Kidney (tissue), 14 donors: Measurements from ENCODE around the gene CDH7. TPM values are rescaled to one million over a fixed set of nuclear protein-coding genes. Genes with fewer than 3 reads are reported as not detected.
A peak's percentile ranks its signal among the peaks of the same experiment; 100 is the strongest.

Experiments used
- DNase-seq, 5 donors: peaks; one replicate each; pipeline ENCODE4 v3.0.0-alpha.2; 2013 to 2020
- FAIRE-seq: peaks from 2 replicates; lab custom pipeline; 2012; peaks lifted over from hg19 to GRCh38; lab: Jason Lieb, UNC
- H3K27ac ChIP-seq, 2 donors: one replicate each; pipeline ENCODE4 v1.7.0; 2013; ENCODE audit warnings: low read depth in 2 of 2, low read length in 2 of 2, inconsistent platforms in 1 of 2
- H3K27me3 ChIP-seq: one replicate; pipeline ENCODE4 v1.7.1; 2013; ENCODE audit warnings: low read length, inconsistent platforms; ENCODE audit not compliant: control insufficient read depth, insufficient read depth
- H3K36me3 ChIP-seq, 3 donors: one replicate each; pipeline versions ENCODE4 v1.7.0 to v1.7.1; 2013; ENCODE audit warnings: low read length in 3 of 3, control low read depth in 1 of 3, inconsistent platforms in 1 of 3; ENCODE audit not compliant: insufficient read depth in 3 of 3, control insufficient read depth in 2 of 3
- H3K4me1 ChIP-seq, 3 donors: one replicate each; pipeline versions ENCODE4 v1.7.0 to v1.7.1; 2013; ENCODE audit warnings: low read length in 3 of 3, inconsistent platforms in 1 of 3, low read depth in 1 of 3; ENCODE audit not compliant: control insufficient read depth in 2 of 3, insufficient read depth in 2 of 3
- H3K4me3 ChIP-seq, 3 donors: one replicate each; pipeline versions ENCODE4 v1.7.0 to v1.8.1; 2013; ENCODE audit warnings: low read length in 3 of 3, control low read depth in 1 of 3, inconsistent platforms in 1 of 3
- H3K9ac ChIP-seq, 3 donors: one replicate each; pipeline versions ENCODE4 v1.7.0 to v1.7.1; 2013; ENCODE audit warnings: low read length in 3 of 3, control low read depth in 1 of 3, inconsistent platforms in 1 of 3
- H3K9me3 ChIP-seq, 3 donors: one replicate each; pipeline versions ENCODE4 v1.7.0 to v1.7.1; 2013; ENCODE audit warnings: low read length in 3 of 3, control low read depth in 1 of 3, inconsistent platforms in 1 of 3; ENCODE audit not compliant: control insufficient read depth in 2 of 3, insufficient read depth in 1 of 3
- CTCF ChIP-seq: IDR thresholded peaks from 3 replicates; pipeline ENCODE4 v1.5.1; 2012; ENCODE audit warnings: mild to moderate bottlenecking, moderate library complexity, borderline replicate concordance; ENCODE audit not compliant: insufficient read depth; ENCODE audit errors: extremely low read depth
- intact Hi-C: fragments of 100-400 bp; cut with DNase I; formaldehyde crosslinking; loops from one replicate; pipeline ENCODE4 v1.11.1; 2022
- polyA plus RNA-seq: library from polyadenylated mRNA; stranded (reverse); fragments of 350-450 nt; fragmentation: Illumina TruSeq; extraction: RNeasy Lipid Tissue Mini Kit (QIAGEN cat#74804); gene quantifications from one replicate; pipeline ENCODE4 v1.2.3, GENCODE V29; 2014; ENCODE audit warnings: low read depth, low replicate concordance; ENCODE audit not compliant: insufficient read depth
- total RNA-seq: library from RNA; stranded (reverse); fragmentation: NEBNext Ultra II Directional; extraction: Animal tissue kit (Norgen Biotek cat#: 25700); gene quantifications from one replicate; pipeline ENCODE4 v1.2.1, GENCODE V29; 2021
- donor health status: control.
- donor health status: control.
- donor health status: control.
- donor health status: control.
- donor health status: control.
- donor health status: DM: yes; HTN: yes; CAD: no.
- donor health status: Normal renal cell carcinoma (clear cell type).

CDH7 gene
- total and polyA plus RNA-seq, 2 donors from 2014 or later: not detected

- Histone ChIP-seq H3K27ac (no peak overlapping the region), H3K4me3 (no peak overlapping the region), H3K36me3 (no peaks in the 10 kb centered on the region), H3K9ac (no peak overlapping the region), H3K4me1 (peaks cover 0 to 3% (median 0%) of the 10 kb centered on the region in 3 donors), H3K27me3 (no peaks in the 10 kb centered on the region), H3K9me3 (no peaks in the 10 kb centered on the region)
- FAIRE-seq: no peak
- no peak for TF ChIP-seq CTCF
- intact Hi-C loops: no loop called here
- peak in 2 of 5 donors; percentile 31 to 53 for DNase-seq
These were observed 3.3 kb downstream of the CDH7 start for GRCh38 chr18:65754121-65754520.

- no peak for DNase-seq
- no peak overlapping the region for H3K4me3 ChIP-seq
- no peak overlapping the region for H3K27ac ChIP-seq
- intact Hi-C loops: no loop called here
- H3K9ac ChIP-seq: no peak overlapping the region
- H3K27me3 ChIP-seq: no peaks in the 10 kb centered on the region
- no peaks in the 10 kb centered on the region for H3K9me3 ChIP-seq
- no peaks in the 10 kb centered on the region for H3K36me3 ChIP-seq
- TF ChIP-seq CTCF: no peak
- no peak for FAIRE-seq
- H3K4me1 ChIP-seq: peaks cover 0 to 3% (median 0%) of the 10 kb centered on the region in 3 donors
These were observed 4.8 kb downstream of the CDH7 start for GRCh38 chr18:65755616-65756015.

- no peak overlapping the region for H3K9ac ChIP-seq
- no peak overlapping the region for H3K27ac ChIP-seq
- no peaks in the 10 kb centered on the region for H3K9me3 ChIP-seq
- intact Hi-C loops: no loop called here
- H3K4me3 ChIP-seq: no peak overlapping the region
- DNase-seq (no peak), FAIRE-seq (no peak)
- H3K27me3 ChIP-seq: no peaks in the 10 kb centered on the region
- no peaks in the 10 kb centered on the region for H3K4me1 ChIP-seq
- no peak for TF ChIP-seq CTCF
- no peaks in the 10 kb centered on the region for H3K36me3 ChIP-seq
These were observed 9.6 kb downstream of the CDH7 start for GRCh38 chr18:65760457-65760856.

GRCh38 chr18:65761636-65762295, 11.0 kb downstream of the CDH7 start:
- Histone ChIP-seq H3K36me3 (no peaks in the 10 kb centered on the region), H3K27ac (no peak overlapping the region), H3K9ac (no peak overlapping the region), H3K9me3 (no peaks in the 10 kb centered on the region), H3K4me3 (no peak overlapping the region), H3K27me3 (no peaks in the 10 kb centered on the region), H3K4me1 (no peaks in the 10 kb centered on the region)
- no peak for FAIRE-seq
- TF ChIP-seq CTCF: no peak
- no peak for DNase-seq
- intact Hi-C loops: no loop called here
